ENCODE measurements around the gene DDR1. TPM values are rescaled to one million over a fixed set of nuclear protein-coding genes. Genes with fewer than 3 reads are reported as not detected.
"Not testable (repeated sequence)": the region's sequence is repeated elsewhere in the genome, so short reads cannot be mapped to it uniquely, and the experiment has no call there.

DDR1 gene
- total RNA-seq, 2 donors from 2014 or later, result 140 to 151 TPM

DNA sequence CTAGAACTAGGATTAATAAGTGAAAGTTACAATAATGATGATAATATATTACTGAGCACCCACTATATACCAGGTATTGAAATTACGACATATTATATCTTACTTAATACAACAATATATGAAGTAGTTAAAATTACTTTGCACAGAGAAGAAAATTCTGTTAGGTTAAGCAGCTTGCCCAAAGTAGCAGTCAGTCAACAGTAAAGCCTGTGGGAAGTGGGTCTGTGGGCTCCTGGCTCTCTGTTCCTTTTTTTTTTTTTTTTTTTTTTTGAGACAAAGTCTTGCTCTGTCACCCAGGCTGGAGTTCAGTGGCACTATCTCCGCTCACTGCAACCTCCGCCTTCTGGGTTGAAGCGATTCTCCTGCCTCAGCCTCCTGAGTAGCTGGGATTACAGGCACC lies 18.9 kb downstream of the DDR1 start:
- Histone ChIP-seq H3K4me1 (ENCODE audit: control insufficient read depth, insufficient read depth, low read length) (no peaks in the 10 kb centered on the region), H3K4me3 (ENCODE audit: low read length) (no peak overlapping the region), H3K27me3 (ENCODE audit: control insufficient read depth, insufficient read depth, low read length, poor library complexity, severe bottlenecking) (no peaks in the 10 kb centered on the region), H3K9ac (ENCODE audit: extremely low read depth, low read length, poor library complexity, severe bottlenecking) (no peak overlapping the region), H3K36me3 (ENCODE audit: control insufficient read depth, insufficient read depth, low read length) (peaks cover 10% of the 10 kb centered on the region), H3K27ac (ENCODE audit: low read depth, low read length) (no peak overlapping the region), H3K9me3 (ENCODE audit: control insufficient read depth, low read length) (no peaks in the 10 kb centered on the region)
- H3K27ac Mint-ChIP-seq, result no peak overlapping the region
- no peaks in the 10 kb centered on the region for H3K27me3 Mint-ChIP-seq (ENCODE audit: insufficient read depth)
- 97% methylated on average over 3 of the region's 4 CpGs; no CpG with 5 or more reads in 1 of the 2 experiments for WGBS, 2 experiments (ENCODE audit: insufficient coverage in 1 of 2, insufficient read length in 1 of 2)
- peaks cover 18% of the 10 kb centered on the region for H3K36me3 Mint-ChIP-seq (ENCODE audit: low read depth)
- TF ChIP-seq, protein P1, sequence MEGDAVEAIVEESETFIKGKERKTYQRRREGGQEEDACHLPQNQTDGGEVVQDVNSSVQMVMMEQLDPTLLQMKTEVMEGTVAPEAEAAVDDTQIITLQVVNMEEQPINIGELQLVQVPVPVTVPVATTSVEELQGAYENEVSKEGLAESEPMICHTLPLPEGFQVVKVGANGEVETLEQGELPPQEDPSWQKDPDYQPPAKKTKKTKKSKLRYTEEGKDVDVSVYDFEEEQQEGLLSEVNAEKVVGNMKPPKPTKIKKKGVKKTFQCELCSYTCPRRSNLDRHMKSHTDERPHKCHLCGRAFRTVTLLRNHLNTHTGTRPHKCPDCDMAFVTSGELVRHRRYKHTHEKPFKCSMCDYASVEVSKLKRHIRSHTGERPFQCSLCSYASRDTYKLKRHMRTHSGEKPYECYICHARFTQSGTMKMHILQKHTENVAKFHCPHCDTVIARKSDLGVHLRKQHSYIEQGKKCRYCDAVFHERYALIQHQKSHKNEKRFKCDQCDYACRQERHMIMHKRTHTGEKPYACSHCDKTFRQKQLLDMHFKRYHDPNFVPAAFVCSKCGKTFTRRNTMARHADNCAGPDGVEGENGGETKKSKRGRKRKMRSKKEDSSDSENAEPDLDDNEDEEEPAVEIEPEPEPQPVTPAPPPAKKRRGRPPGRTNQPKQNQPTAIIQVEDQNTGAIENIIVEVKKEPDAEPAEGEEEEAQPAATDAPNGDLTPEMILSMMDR (conservative IDR thresholded peaks at IDR 0.05), result no peak
- no peak for DNase-seq
- no peak overlapping the region for H3K4me3 Mint-ChIP-seq
- H3K4me1 Mint-ChIP-seq, result no peaks in the 10 kb centered on the region
- H3K9me3 Mint-ChIP-seq, result no peaks in the 10 kb centered on the region

DNA sequence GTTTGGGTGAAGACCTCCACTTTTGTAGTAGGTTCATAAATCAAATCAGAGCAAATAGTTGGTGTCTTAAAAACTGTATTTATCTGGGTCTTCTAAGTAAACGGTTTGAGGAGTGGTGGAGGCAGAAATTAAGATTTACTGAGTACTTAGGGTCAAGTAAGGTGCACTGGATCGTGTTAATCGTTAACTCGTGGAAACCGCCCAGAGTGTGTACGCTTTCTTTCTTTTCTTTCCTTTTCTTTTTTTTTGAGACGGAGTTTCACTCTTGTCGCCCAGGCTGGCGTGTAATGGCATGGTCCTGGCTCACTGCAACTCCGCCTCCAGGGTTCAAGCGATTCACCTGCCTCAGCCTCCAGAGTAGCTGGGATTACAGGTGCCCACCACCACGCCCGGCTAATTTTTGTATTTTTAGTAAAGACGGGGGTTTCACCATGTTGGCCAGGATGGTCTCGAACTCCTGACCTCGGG lies 23.0 kb downstream of the DDR1 start:
- not testable (repeated sequence) for DNase-seq; H3K9me3 ChIP-seq (ENCODE audit: control insufficient read depth, low read length); H3K4me1 ChIP-seq (ENCODE audit: control insufficient read depth, insufficient read depth, low read length); H3K4me1 Mint-ChIP-seq; H3K9ac ChIP-seq (ENCODE audit: extremely low read depth, low read length, poor library complexity, severe bottlenecking); H3K27me3 Mint-ChIP-seq (ENCODE audit: insufficient read depth); H3K27me3 ChIP-seq (ENCODE audit: control insufficient read depth, insufficient read depth, low read length, poor library complexity, severe bottlenecking); H3K27ac ChIP-seq (ENCODE audit: low read depth, low read length); H3K9me3 Mint-ChIP-seq
- peak overlapping the region; percentile 93 for H3K4me3 Mint-ChIP-seq
- peak overlapping the region; percentile 99 for H3K4me3 ChIP-seq (ENCODE audit: low read length)
- peaks cover 19% of the 10 kb centered on the region for H3K36me3 ChIP-seq (ENCODE audit: control insufficient read depth, insufficient read depth, low read length)
- peak overlapping the region; percentile 55 for H3K27ac Mint-ChIP-seq
- WGBS, 2 experiments (ENCODE audit: insufficient coverage in 1 of 2, insufficient read length in 1 of 2), result 64 to 71% methylated on average over 12 to 16 of the region's 16 CpGs
- H3K36me3 Mint-ChIP-seq (ENCODE audit: low read depth), result peaks cover 19% of the 10 kb centered on the region

DNA sequence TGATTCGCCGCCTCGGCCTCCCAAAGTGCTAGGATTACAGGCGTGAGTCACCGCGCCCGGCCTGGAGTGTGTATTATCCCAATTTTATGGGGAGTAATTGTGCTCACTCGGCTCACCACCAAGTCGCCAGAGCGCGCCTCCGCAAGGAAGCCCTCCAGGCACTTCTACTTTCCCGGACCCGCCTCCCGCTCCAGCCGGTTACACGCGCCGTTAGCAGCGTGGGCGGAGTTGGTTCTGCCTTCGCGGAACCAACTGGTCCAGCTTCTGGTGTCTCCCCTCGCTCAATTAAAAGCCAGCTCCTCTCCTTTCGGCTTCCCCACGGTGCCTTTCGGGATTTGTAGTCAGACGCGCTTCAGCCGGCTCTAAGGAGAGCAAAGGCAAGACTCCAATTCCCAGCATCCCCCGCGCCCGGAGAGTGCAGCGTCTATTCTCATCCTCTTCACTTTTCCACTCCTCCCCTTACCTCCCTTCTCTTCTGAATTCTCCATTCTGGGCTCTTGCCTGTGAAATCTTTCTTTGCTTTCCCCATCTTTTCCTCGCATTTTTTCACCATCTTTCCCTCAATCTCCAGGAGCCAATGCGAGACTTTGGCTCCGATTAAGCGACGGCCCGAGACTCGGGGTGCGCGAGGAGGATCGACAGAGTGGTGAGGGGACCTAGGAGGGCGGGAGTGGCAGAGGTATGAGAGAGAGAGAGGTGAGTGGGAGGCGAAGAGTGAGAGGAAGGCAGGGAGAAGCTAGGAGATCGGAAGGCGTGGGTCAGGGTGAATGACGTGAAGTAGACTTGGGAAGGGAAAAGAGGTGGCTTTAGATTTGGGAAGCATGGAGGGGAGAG lies 23.7 kb downstream of the DDR1 start, which contains the start of gene GTF2H4:
Gene GTF2H4, plus strand, starts transcription at position 450 of the 834 bp plus-strand sequence.
- WGBS, 2 experiments (ENCODE audit: insufficient coverage in 1 of 2, insufficient read length in 1 of 2), result 3 to 4% methylated on average over 36 to 49 of the region's 49 CpGs
- peak within 1 kb of the TSS; percentile 93 for H3K4me3 Mint-ChIP-seq
- Histone ChIP-seq H3K4me3 (ENCODE audit: low read length) (peak within 1 kb of the TSS; percentile 99), H3K27me3 (ENCODE audit: control insufficient read depth, insufficient read depth, low read length, poor library complexity, severe bottlenecking) (no peaks in the 10 kb centered on the region), H3K9me3 (ENCODE audit: control insufficient read depth, low read length) (no peaks in the 10 kb centered on the region), H3K27ac (ENCODE audit: low read depth, low read length) (no peak within 1 kb of the TSS), H3K36me3 (ENCODE audit: control insufficient read depth, insufficient read depth, low read length) (peaks cover 25% of the 10 kb centered on the region), H3K4me1 (ENCODE audit: control insufficient read depth, insufficient read depth, low read length) (no peaks in the 10 kb centered on the region), H3K9ac (ENCODE audit: extremely low read depth, low read length, poor library complexity, severe bottlenecking) (peak within 1 kb of the TSS; percentile 63)
- peaks cover 23% of the 10 kb centered on the region for H3K36me3 Mint-ChIP-seq (ENCODE audit: low read depth)
- peak; percentile 99 for DNase-seq
- H3K27me3 Mint-ChIP-seq (ENCODE audit: insufficient read depth), result no peaks in the 10 kb centered on the region
- H3K9me3 Mint-ChIP-seq, result no peaks in the 10 kb centered on the region
- TF ChIP-seq, protein P1 (conservative IDR thresholded peaks at IDR 0.05), result no peak
- peak within 1 kb of the TSS; percentile 90 for H3K27ac Mint-ChIP-seq
- H3K4me1 Mint-ChIP-seq, result peaks cover 6% of the 10 kb centered on the region
